NCI-H82 (cell line): Measurements from ENCODE around the gene C12orf76.

ENCODE experiments used
- DNase-seq: peaks from one replicate; lab custom pipeline; 2025; lab: John Stamatoyannopoulos, UW

C12orf76 gene

GRCh38 chr12:109995686-109996482 is 52.4 kb downstream of the C12orf76 start, which contains the start of gene GIT2:
GIT2 (minus strand) TSS chr12:109996368; CDS start chr12:109996224, 144 bp downstream.
- DNase-seq: peak; percentile 97

DNA sequence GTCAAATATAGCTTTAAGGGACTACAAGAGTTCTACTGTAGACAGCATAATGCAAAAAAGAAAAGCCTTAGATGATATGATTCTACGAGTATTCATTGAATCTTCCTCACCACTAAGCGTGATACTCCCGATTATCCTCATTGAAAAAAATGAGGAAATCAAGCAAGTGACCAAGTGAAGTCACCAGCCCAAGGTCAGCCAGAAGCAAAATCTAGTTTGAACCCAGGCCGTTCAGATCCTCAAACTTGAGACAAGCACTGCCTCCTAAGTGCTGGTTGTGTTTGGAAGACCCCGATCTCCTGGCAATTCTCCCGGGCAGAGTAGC is 53.0 kb downstream of the C12orf76 start:
- DNase-seq: no peak

DNA sequence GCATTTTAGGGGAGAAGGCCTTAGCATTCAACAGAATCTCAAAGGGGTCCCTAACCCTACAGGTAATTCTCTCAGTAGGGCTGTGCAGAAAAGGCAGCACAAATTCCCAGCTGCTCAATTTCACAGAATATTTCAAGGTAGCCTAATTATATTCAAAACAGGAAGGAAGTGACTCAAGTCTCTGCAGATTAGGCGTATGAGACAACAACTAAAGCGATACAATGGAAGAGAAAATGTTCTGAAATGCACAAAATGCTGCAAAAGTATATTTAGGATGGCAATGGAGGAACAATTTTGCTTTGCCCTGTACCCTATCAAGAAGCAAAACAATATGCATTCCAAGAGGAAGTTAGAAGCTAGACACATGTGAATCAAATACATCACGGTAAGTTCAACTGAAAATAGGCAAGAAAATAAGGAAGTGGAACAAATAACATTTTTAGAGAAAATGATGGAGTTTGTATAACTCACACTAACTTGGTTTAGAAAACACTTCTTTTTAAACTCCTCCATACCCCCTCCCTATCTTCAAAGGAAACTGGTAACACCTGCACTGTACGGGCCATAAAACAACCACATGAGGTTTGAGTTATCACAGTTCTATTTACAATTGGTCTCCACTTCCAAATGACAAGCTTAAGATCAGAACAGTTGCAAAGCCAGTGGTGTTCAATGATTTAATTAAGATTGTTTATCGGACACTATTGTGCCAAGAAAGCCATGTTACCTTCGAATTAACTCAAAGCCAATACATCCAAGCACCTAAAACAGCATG is 53.7 kb downstream of the C12orf76 start:
- no peak for DNase-seq

- no peak for DNase-seq
These were observed 55.2 kb downstream of the C12orf76 start for GRCh38 chr12:109993091-109993490.

DNA sequence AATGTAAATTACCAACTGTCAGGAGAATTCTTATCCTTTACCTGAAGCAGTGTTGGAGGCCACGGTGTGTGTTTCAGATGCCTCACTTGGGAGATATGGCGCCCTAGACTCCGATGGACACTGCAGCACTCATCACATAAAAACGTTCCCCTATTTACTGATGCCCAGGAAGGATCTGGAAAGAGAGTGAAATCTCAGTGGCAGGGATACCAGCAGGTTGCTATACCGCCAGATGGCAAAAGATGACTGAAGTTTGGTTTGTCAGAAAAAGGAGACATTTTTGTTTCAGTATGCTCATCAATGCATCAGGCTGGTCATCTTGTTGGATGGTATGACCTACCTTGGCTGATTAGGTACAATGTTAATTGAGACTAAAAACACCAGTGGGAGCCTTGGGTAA is 56.7 kb downstream of the C12orf76 start:
- no peak for DNase-seq
